Subcutaneous adipose tissue (tissue), 4 donors: ENCODE data around the gene GADD45B. TPM values are rescaled to one million over a fixed set of nuclear protein-coding genes. Genes with fewer than 3 reads are reported as not detected.

Experiments used
- CTCF ChIP-seq: fragments of 450-650 bp; IDR thresholded peaks from one replicate; pipeline ENCODE4 v1.5.1; 2016; ENCODE audit warnings: low read depth, mild to moderate bottlenecking, control low read depth, antibody characterized with exemption, moderate library complexity
- total RNA-seq, 4 donors: library from RNA; depleted of rRNA; stranded (reverse); fragments of >200 nt; gene quantifications; one replicate each; pipeline ENCODE4 v1.1.0, GENCODE V29; 2016

The GADD45B gene
- total RNA-seq, 4 donors from 2014 or later = 119 to 260 (median 212) TPM

- TF ChIP-seq CTCF = no peak
Observed at GRCh38 chr19:2509096-2509495, 33.2 kb downstream of the GADD45B start.

- TF ChIP-seq CTCF = no peak
Observed at GRCh38 chr19:2511570-2511969, 35.6 kb downstream of the GADD45B start.

DNA sequence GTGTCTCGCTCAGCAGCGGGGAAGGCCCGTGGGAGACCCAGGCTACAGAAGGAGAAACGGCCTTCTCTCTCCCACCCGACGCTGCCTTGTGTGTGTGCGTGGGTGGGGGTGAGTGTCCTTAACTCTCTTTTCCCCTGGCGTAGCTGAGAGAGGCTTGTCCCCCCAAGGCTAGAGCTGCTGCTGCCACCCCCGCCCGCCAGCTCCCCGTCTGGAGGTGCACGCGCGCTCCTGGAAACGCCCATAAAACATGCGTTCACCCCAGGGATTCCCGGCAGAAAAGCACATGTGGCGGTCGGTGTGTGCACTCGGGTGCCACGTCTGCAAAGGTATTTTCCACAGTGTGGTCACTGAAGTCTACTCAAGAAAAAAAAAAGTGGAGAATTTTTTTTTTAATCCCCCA lies 36.1 kb downstream of the GADD45B start:
- no peak for TF ChIP-seq CTCF

- no peak for TF ChIP-seq CTCF
Observed at GRCh38 chr19:2512523-2513431, 36.9 kb downstream of the GADD45B start.

- TF ChIP-seq CTCF = no peak
Observed at GRCh38 chr19:2514981-2515518, 39.1 kb downstream of the GADD45B start.

- no peak for TF ChIP-seq CTCF
Observed at GRCh38 chr19:2516727-2517126, 40.8 kb downstream of the GADD45B start.

DNA sequence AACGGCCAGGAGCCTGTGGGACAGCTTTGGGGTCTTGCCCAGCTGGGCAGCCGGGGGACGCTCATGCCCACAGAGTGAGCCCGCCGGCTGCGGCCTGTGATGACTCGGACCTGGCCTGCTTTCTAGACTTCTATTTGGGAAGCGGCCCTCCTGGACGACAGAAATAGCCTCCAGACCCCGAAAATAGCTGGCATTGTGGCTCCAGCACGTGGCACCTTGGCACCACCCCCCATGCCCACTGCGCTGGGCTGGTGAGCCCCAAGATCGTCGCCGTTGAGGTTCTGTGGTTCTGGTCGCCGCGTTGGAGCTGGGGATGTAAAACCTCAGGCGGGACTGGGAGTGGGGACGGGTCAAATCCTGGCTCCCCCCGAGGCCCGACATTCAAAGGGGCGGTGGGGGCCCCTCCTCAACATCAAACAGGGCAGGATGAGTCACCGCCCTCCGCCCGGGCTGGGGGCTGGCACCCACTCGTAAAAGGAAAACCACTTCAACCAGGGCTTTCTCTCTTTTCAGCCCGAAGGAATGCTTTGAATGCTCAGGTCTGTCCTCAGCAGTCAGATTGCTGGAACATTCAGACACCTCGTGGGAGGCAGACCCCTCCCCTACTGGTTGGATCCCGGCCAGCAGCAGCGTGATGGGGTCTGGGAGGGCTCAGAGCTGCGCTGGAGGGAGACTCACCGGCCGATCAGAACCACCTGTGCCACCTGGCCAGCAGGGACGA lies 42.1 kb downstream of the GADD45B start:
- no peak for TF ChIP-seq CTCF
